Uterus (tissue), 2 donors: ENCODE data around the gene EMILIN1.
A peak's percentile ranks its signal among the peaks of the same experiment; 100 is the strongest.

Experiments used
- POLR2A ChIP-seq, 2 donors: fragments of 450-650 bp; IDR thresholded peaks; one replicate each; pipeline ENCODE4 v1.6.1; 2016; ENCODE audit warnings: antibody characterized with exemption in 2 of 2, mild to moderate bottlenecking in 1 of 2, moderate library complexity in 1 of 2
- TF ChIP-seq, protein P1 (sequence below), 4 experiments: fragments of 200-600 bp in 2 of 4; fragments of 450-650 bp in 2 of 4; sonication (generic) in 2 of 4; IDR thresholded peaks; one replicate each; pipeline ENCODE4 v1.5.1; 2016 to 2019; ENCODE audit warnings: antibody characterized with exemption in 4 of 4, mild to moderate bottlenecking in 2 of 4, moderate library complexity in 1 of 4

GRCh38 chr2:27085062-27085672 is 6.8 kb downstream of the EMILIN1 start:
- TF ChIP-seq, protein P1, sequence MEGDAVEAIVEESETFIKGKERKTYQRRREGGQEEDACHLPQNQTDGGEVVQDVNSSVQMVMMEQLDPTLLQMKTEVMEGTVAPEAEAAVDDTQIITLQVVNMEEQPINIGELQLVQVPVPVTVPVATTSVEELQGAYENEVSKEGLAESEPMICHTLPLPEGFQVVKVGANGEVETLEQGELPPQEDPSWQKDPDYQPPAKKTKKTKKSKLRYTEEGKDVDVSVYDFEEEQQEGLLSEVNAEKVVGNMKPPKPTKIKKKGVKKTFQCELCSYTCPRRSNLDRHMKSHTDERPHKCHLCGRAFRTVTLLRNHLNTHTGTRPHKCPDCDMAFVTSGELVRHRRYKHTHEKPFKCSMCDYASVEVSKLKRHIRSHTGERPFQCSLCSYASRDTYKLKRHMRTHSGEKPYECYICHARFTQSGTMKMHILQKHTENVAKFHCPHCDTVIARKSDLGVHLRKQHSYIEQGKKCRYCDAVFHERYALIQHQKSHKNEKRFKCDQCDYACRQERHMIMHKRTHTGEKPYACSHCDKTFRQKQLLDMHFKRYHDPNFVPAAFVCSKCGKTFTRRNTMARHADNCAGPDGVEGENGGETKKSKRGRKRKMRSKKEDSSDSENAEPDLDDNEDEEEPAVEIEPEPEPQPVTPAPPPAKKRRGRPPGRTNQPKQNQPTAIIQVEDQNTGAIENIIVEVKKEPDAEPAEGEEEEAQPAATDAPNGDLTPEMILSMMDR (IDR thresholded peaks at IDR 0.05) = no peak
- TF ChIP-seq POLR2A (IDR thresholded peaks at IDR 0.05) = peak in 1 of 2 donors; percentile 2
